HG03342 (cell line): ENCODE measurements around the gene PTPA.
"Not testable (repeated sequence)": the region's sequence is repeated elsewhere in the genome, so short reads cannot be mapped to it uniquely, and the experiment has no call there.

Source experiments
- ATAC-seq: cut with Tn5 transposase; IDR thresholded peaks from one replicate; pipeline ENCODE4 v1.9.1; 2021; ENCODE audit warnings: mild to moderate bottlenecking, moderate library complexity; ENCODE audit not compliant: unreplicated experiment

The PTPA gene

GRCh38 chr9:129151469-129151868 lies 40.3 kb downstream of the PTPA start:
- ATAC-seq = no peak

DNA sequence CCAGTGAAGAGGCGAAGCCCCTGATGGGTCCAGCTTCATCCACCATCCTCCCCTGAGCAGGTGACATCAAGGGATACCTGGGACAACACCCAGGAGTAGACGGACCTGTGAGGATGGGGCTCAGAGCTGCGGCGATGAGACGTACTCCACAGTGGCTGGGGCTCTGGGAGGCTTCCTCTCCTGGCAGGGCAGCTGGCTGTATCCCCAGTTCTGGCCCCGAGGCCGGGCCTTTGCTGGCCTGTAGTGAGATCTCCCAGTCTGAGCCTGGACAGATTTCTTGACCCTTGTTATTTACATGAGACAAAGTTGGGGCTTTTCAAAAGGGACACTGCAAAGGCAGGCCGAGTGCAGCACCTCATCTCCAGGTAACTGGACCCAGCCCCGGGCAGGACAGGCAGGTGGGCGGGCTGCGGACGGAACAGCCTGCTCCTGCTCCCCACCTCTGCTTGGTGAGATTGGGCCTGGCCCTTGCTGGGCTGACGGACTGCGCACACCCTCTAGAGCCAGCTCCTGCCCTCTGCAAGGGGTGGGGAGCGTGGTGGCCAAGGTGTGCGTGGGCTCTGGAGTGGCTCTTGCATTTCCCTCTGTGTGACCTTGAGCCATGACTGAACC lies 43.8 kb downstream of the PTPA start:
- ATAC-seq = no peak

- no peak for ATAC-seq
Observed at GRCh38 chr9:129156163-129156562, 44.9 kb downstream of the PTPA start.

DNA sequence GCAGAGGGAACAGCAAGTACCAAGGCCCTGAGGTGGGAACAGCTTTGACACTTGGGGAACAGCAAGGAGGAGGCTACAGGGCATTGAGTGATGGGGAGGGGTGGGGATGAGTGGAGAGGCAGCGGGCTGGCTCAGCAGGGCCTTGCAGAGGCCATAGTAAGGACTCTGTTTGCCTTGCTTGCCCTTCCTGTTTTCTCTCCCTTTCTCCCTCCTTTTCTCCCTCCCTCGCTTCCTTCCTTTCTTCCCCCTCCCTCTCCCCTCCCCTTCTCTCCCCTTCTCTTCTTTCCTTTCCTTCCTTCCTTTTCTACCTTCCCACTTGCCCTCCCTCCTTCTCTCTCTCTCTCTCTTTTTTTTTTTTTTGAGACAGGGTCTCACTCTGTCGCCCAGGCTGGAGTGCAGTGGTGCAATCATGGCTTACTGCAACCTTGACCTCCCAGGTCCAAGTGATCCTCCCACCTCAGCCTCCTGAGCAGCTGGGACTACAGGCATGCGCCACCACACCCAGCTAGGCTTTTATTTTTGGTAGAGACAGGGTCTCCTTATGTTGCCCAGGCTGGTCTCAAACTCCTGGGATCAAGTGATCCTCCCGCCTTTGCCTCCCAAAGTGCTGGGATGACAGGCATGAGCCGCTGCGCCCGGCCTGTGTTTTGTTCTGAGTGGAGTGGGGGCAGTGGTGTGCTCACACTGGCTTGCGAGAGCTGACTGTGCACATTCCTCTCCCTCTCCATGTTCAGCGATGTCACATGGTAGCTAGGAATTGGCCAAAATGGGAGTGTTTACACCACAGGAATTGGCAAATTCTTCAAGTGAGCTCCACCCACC lies 49.7 kb downstream of the PTPA start:
- no peak for ATAC-seq

DNA sequence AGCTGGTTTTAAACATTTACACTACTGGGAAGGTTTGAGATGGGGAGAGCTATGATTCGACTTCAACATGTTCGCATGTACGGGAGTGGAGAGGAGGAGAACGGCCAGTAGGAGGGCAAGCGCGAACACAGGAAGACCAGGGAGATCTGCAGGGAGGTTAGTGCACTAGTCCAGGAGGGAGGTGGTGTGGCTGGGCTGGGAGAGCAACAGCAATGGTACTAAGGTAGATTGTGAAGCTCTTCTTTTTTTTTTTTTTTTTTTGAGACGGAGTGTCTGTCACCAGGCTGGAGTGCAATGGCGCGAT lies 50.3 kb downstream of the PTPA start:
- no peak for ATAC-seq

- no peak for ATAC-seq
Observed at GRCh38 chr9:129162497-129163197, 51.4 kb downstream of the PTPA start.

- ATAC-seq = not testable (repeated sequence)
Observed at GRCh38 chr9:129163198-129163670, 52.0 kb downstream of the PTPA start.

DNA sequence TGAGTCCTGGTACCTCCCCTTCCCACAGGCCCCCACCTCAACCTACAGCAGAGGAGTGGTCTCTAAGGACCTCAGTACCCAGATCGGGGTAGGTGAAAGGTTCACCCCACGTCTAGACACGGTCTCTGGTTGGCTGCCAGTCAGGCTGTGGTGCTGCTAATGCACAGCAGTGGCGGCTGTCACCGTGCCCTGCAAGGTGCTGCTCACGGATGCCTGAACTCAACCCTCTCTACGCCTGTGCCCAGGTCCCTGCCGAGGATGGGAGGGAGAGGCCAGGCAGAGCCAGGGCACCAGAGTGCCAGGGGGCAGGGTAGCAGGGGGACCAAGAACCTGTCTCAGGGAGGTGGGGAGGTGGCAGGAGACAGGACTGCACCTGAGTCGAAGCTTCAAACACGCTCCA lies 52.5 kb downstream of the PTPA start:
- no peak for ATAC-seq

DNA sequence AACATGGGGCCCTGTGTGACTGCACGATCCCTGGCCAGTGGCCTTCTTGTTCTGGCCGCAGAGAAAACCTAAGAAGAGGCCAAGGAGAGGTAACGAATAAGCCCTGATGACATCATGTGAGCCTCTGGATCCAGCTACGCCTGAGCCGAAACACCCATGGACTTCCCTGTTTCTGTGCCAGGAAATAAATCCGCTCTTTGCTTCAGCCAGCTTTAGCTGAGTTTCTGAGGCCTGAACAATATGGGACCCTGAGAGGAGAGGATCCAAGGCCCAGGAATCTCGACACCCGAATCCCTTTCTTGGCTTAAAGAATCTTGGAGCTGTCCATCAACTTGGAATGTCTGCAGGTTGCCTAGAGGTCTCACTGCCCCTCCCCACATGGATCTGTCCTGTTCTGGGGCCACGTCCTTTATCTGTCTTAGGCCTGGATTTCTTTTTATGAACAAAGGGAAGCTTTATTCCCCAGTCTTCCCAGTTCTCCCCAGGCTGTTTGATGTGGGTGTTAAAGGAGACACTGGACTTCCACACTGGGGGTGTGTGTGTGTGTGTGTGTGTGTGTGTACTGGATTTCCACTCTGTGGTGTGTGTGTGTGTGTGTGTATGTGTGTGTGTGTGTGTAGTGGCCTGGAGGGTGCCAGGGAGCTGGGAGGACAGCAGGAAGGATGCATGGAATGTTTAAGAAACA lies 53.2 kb downstream of the PTPA start:
- ATAC-seq = no peak

DNA sequence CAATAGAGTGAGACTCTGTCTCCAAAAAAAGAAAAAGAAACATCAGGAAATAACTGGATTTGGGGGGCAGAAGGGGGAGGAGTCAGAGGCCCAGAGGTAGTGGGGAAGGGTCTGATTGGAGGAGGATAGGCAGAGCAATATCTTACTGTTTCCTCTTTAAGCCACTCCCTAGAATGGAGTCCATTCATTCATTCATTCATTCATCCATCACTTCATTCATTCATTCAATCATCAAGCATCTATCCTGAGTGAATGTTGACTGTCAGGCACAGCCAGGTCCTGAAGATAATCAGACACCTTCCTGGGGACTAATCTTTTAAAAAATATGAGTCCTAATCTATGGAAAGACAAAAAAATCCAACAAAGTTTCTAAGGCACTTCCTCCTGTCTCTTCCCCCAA lies 54.0 kb downstream of the PTPA start:
- ATAC-seq = no peak

DNA sequence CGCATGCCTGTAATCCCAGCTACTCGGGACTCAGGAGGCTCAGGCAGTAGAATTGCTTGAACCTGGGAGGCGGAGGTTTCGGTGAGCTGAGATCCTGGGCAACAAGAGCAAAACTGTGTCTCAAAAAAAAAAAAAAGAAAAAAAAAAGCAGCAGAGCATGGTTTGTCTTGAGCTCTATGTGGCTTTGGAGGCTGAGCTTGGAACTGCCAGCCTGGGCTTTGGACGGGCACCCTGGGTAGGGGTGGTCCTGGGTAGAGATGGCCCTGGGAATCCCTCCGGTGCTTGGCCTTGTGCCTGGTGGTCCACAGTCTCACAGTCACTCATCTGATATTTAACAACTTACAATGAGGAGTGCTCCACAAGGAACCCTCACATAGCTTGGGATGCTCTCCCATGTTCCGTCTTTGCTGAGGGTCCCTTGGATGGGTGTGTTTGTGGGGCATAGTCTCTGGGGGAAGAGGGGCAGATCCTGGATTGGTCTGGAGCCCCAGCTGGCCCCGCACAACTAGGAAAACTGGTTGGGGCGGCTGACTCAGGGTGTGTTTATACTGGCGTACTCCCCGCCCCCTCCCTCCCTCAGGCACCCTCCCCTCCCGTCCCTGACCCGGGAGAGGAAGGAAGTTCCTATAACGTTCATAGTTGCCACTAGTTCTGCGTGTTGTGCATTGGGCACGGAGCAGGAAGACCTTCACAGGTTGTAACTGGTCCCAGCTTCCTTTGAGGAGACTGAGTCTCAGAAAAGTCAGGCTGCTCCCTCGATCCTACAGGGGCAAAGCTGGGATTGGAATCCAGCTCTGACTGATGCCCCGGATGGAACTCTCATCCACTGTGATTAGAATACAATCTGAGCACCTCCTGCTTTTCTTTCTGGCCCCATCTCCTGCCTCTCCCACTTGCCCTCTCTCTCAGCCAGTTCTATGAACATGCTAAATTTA lies 55.7 kb downstream of the PTPA start:
- no peak for ATAC-seq

- no peak for ATAC-seq
Observed at GRCh38 chr9:129170229-129170628, 59.0 kb downstream of the PTPA start.

DNA sequence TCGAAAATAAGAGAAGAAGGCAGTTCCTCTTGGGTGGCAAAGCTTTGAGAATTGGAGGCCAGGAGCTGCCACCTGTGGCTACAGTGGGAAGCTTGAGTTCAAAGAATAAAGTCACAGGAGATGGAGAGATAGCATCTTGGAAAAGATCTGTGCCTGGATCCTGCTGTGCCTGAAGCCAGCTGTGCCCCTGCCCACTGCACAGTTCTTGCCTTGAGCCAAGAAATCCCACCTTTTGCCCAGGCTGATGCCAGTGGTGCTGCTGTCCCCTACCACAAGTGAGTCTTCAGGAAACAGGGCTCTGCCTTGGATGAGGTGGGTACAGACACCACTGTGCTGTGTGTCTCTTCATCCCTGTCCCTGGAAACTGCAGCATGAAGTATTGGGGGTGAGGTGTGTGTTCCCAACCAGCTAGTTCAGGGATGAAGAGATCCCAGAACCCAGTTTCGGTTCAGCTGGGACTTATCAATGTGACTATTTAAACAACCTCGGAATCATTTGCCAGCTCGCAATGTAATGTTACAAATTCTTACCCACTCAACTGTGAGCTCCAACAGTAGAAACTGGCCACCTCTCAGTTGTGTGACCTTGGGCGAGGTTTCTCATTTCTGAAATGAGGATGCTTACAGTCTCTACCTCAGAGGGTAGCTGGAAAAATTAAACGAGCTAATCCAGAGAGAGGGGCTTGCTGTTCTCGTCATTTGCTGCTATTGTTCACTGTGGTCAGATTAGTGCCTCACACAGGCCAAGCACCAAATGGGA lies 61.0 kb downstream of the PTPA start:
- no peak for ATAC-seq

DNA sequence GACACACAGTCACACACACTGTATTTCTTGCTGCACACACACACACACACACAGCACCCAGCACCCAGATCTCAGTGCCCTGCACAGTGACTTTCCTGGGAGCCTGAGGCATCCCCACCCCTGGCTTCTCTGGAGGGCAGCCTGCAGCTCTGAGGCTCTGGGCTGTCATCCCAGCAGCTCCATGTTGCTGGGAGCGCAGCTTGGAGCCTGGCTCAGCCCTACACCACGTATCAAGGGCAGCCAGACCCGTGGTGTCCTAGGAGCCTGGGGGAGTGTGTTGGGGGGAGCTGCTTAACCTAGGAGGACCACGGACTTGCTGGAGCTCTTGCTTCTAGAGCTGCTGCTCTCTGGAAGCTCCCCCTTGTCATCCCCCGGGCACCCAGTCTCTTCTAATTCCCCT lies 61.6 kb downstream of the PTPA start:
- no peak for ATAC-seq

GRCh38 chr9:129173296-129174101 lies 62.3 kb downstream of the PTPA start:
- ATAC-seq = no peak

DNA sequence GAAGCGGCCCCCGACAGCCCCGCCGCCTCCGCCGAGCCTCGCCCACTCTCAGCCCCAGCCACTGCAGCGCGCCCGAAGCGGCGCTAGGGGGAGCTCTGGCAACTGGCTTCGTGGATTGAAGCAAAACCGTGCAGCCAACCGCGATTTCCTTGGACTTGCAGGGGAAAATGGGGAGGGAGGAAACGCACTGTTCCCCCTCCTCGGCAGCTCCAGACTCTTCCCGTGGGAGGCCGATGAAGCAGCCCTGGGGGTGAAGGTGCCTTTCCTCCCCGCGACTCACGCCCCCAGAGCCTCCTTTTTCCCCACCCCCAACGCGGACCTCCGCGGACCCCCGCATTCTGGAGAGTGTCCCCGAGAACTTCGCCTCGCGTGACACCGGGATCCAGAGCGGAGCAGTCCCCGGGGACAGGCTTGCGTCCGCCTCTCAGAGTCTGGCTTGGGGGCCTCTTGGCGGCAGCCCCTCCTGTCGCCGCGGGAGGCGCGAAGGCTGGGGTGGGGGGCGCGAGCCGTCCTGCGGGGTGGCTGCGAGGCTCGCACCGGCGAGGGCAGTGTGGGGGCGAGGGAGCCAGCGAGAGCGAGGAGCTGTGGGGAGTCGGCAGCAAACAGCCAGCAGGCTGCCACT lies 63.0 kb downstream of the PTPA start:
- ATAC-seq = no peak

DNA sequence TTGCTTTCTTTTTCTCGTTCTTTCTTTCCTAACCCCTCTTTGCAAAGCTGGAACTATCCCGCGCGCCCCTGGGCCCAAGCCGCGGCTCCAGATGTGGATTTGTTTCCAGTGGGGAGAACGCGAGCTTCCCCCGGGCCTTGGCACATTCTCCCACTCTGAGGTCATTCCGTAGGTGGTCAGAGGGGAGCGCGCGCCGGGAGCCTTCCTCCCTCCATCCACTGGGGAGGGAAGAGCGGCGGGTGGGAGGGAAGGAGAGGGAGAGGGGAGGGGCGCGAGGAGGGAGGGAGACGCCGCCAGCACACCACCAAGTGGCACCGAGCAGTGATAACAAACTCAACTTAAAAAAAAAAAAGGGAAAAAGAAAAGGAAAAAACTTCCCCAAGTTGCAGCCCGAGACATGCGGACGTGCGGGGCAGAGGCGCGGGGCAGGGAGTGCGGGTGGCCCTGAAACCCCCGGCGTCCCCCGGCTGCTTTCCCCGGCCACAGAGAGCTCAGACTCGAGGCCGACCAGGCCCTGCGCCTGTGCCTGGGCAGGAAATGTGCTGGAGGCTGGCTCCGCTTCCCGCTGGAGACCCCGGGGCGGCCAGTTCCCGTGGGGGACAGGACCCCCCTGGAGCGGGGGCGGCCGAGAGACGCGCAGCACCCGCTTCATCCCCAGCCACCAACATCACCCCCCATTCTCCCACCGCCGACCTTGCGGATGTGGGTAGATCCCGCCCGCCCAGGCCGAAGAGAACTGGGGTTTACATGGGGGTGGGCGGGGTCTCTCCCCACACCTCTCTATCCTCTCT lies 63.7 kb downstream of the PTPA start:
- ATAC-seq = no peak

DNA sequence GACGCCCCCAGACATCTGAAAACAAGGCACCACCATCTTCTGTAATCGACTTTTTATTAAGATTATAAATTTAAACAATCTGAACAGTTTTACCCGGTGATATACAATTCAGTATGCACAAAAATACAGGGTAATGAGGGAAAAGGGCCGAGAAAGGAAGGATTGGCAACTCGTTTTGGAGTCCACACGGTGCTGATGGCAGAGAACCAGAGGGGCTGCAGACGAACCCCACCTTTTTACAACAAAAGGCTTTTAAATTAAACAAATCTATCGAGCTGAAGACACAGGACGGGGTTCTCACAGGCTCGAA lies 64.3 kb downstream of the PTPA start:
- no peak for ATAC-seq
